K562 (cell line): Measurements from ENCODE around the gene MCTS1. TPM values are rescaled to one million over a fixed set of nuclear protein-coding genes. Genes with fewer than 3 reads are reported as not detected.

Experiments
- AFF4 ChIP-seq: sonication (generic); formaldehyde crosslinking; IDR thresholded peaks from 2 replicates; pipeline ENCODE4 v1.8.0; 2023; ENCODE audit warnings: mild to moderate bottlenecking, missing genetic modification reagents
- CGGBP1 ChIP-seq: fragments of 250-450 bp; sonication (Bioruptor Pico); IDR thresholded peaks from 2 replicates; pipeline ENCODE4 v1.9.0; 2021; ENCODE audit warnings: mild to moderate bottlenecking
- CHD4 ChIP-seq: fragments of 200-600 bp; sonication (generic); IDR thresholded peaks from 3 replicates; pipeline ENCODE4 v1.6.1; 2012; ENCODE audit warnings: low read depth, mild to moderate bottlenecking, mixed read lengths, low read length, inconsistent platforms; ENCODE audit not compliant: insufficient read depth, insufficient replicate concordance, poor library complexity, severe bottlenecking
- HDAC3 ChIP-seq: fragments of 450-650 bp; IDR thresholded peaks from 2 replicates; pipeline ENCODE4 v1.6.1; 2018; ENCODE audit warnings: borderline replicate concordance, mild to moderate bottlenecking, moderate library complexity; ENCODE audit not compliant: partially characterized antibody
- HDGF ChIP-seq: fragments of 450-650 bp; IDR thresholded peaks from 2 replicates; pipeline ENCODE4 v1.6.1; 2016
- LEF1 ChIP-seq: fragments of 450-650 bp; IDR thresholded peaks from 2 replicates; pipeline ENCODE4 v1.6.1; 2016; ENCODE audit warnings: mild to moderate bottlenecking
- NBN ChIP-seq: fragments of 450-650 bp; IDR thresholded peaks from 2 replicates; pipeline ENCODE4 v1.6.1; 2016; ENCODE audit warnings: low read depth, mild to moderate bottlenecking
- NRF1 ChIP-seq, 2 experiments: fragments of 450-650 bp; IDR thresholded peaks in 1 of 2; conservative IDR thresholded peaks in 1 of 2; 2 replicates each; pipeline ENCODE4 v1.6.1; 2014; ENCODE audit warnings: mild to moderate bottlenecking in 2 of 2
- NUFIP1 ChIP-seq: fragments of 450-650 bp; IDR thresholded peaks from 2 replicates; pipeline ENCODE4 v1.6.1; 2018; ENCODE audit not compliant: partially characterized antibody
- PHF8 ChIP-seq: fragments of 200-600 bp; sonication (generic); IDR thresholded peaks from 2 replicates; pipeline ENCODE4 v1.6.1; 2012; ENCODE audit warnings: mixed run types, mild to moderate bottlenecking, inconsistent platforms, low read length, moderate library complexity, borderline replicate concordance
- PRPF4 ChIP-seq: fragments of 200-400 bp; formaldehyde crosslinking; IDR thresholded peaks from one replicate; pipeline ENCODE4 v1.6.1; 2017; ENCODE audit warnings: low read length, low read depth, mild to moderate bottlenecking; ENCODE audit not compliant: insufficient read depth, poor library complexity, severe bottlenecking
- PTTG1 ChIP-seq: fragments of 450-650 bp; IDR thresholded peaks from 2 replicates; pipeline ENCODE4 v1.6.1; 2016; ENCODE audit warnings: low read depth, mild to moderate bottlenecking, missing genetic modification characterization, missing compliant biosample characterization
- PYGO2 ChIP-seq: fragments of 450-650 bp; IDR thresholded peaks from 2 replicates; pipeline ENCODE4 v1.6.1; 2016; ENCODE audit warnings: mild to moderate bottlenecking, missing genetic modification characterization, moderate library complexity, missing compliant biosample characterization
- RBFOX2 ChIP-seq: fragments of 200-400 bp; formaldehyde crosslinking; IDR thresholded peaks from 2 replicates; pipeline ENCODE4 v1.6.1; 2017; ENCODE audit warnings: low read depth, mild to moderate bottlenecking, low read length, moderate library complexity
- SREBF1 ChIP-seq: fragments of 150-350 bp; IDR thresholded peaks from 2 replicates; pipeline ENCODE4 v1.6.1; 2014; ENCODE audit warnings: antibody characterized with exemption, low read depth, low read length, borderline replicate concordance
- SREBF2 ChIP-seq: sonication (generic); formaldehyde crosslinking; IDR thresholded peaks from 2 replicates; pipeline ENCODE4 v1.4.0; 2020; ENCODE audit warnings: mild to moderate bottlenecking, missing genetic modification reagents
- STAG1 ChIP-seq: sonication (generic); formaldehyde crosslinking; IDR thresholded peaks from 2 replicates; pipeline ENCODE4 v1.5.0; 2020; ENCODE audit warnings: missing genetic modification reagents, borderline replicate concordance
- ZFX ChIP-seq: sonication (generic); formaldehyde crosslinking; IDR thresholded peaks from 2 replicates; pipeline ENCODE4 v1.8.0; 2022; ENCODE audit warnings: mild to moderate bottlenecking, missing genetic modification reagents, moderate library complexity
- ZKSCAN3 ChIP-seq: fragments of 250-450 bp; sonication (Bioruptor Pico); IDR thresholded peaks from 2 replicates; pipeline ENCODE4 v1.4.0; 2020
- ZNF146 ChIP-seq: IDR thresholded peaks from one replicate; pipeline ENCODE4 v1.6.1; 2018; ENCODE audit warnings: missing compliant biosample characterization; ENCODE audit not compliant: unreplicated experiment
- ZNF655 ChIP-seq: fragments of 250-450 bp; sonication (Bioruptor Pico); IDR thresholded peaks from 2 replicates; pipeline ENCODE4 v1.5.0; 2021
- polyA plus RNA-seq, 8 experiments: library from polyadenylated mRNA; depleted of rRNA in 4 of 8; stranded (reverse) in 5 of 8; unstranded in 3 of 8; fragments of >200 nt; fragmentation: Nextera tagmentation in 2 of 8; fragmentation: Illumina TruSeq in 1 of 8; extraction: Ambion mirVana in 2 of 8; extraction: Trizol in 1 of 8; gene quantifications; 2 replicates each; pipeline versions ENCODE4 v1.2.1 to v1.2.3, GENCODE V29; 2011 to 2014; ENCODE audit warnings: inconsistent platforms in 1 of 8, missing spikeins in 1 of 8
- total RNA-seq, 7 experiments: library from RNA; depleted of rRNA in 6 of 7; stranded (reverse); fragments of >200 nt in 6 of 7; fragmentation: Illumina TruSeq in 2 of 7; extraction: Trizol in 2 of 7; gene quantifications; 2 replicates each; pipeline versions ENCODE4 v1.2.1 to v1.2.3, GENCODE V29; 2011 to 2021; ENCODE audit warnings: low replicate concordance in 1 of 7
- TF ChIP-seq, protein P1 (sequence below), 3 experiments: fragments of 200-800 bp in 1 of 3; sonication (Bioruptor generic) in 1 of 3; sonication (generic) in 1 of 3; formaldehyde crosslinking in 1 of 3; IDR thresholded peaks; 2 replicates each; pipeline versions ENCODE4 v1.6.1 to v1.8.0; 2016 to 2022; ENCODE audit warnings: mild to moderate bottlenecking in 2 of 3, missing compliant biosample characterization in 2 of 3, missing genetic modification characterization in 2 of 3, missing genetic modification reagents in 1 of 3

MCTS1 gene
- total and polyA plus RNA-seq, 9 of the 15 experiments (the other 6 are each of a cell fraction or from before 2014, with no cell fraction given), result 65.3 to 300 (median 152) TPM

DNA sequence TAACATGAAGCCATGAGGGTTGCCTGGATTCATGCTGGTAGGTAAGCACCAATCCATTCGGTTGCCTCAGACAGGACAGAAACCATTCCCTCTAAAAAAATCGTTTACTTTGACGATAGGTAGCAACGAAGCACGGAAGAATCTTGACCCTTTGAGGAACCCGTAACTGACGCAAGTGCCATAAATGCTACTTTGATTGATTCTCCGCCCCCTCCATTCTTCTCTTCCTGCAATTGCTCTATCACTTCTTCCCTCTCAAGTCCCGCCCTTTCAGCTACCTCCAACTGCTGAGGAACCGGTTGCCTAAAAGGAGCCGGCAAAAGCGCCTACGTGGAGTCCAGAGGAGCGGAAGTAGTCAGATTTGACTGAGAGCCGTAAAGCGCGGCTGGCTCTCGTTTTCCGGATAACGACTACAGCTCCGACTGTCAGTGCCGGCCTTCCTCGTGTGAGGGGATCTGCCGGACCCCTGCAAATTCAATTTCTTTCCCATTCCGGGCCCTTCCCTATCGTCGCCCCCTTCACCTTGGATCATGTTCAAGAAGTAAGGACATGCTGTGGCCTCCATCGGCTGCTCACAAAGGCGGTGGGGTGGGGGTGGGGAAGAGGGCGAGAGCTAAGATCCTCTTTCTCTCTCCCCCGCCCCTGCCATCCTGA, at the start of gene MCTS1 (continued):
- TF ChIP-seq ZNF146 (CRISPR knock-in tag) (no peak), LEF1 (no peak), STAG1 (CRISPR knock-in tag) (no peak), PYGO2 (tag) (no peak), RBFOX2 (peak; percentile 79), NUFIP1 (no peak), ZFX (peak; percentile 55; the same call in 1 of the 2 replicates), ZNF655 (CRISPR knock-in tag) (no peak), PTTG1 (tag) (no peak), PHF8 (peak; percentile 68; the same call in 1 of the 2 replicates), NBN (peak; percentile 43; the same call in 1 of the 2 replicates), PRPF4 (no peak), HDGF (no peak), HDAC3 (no peak), SREBF1 (no peak), CHD4 (no peak), NRF1 (conservative IDR thresholded peaks at IDR 0.05 in 1 of 2, IDR thresholded peaks at IDR 0.05 in 1 of 2) (peak; percentile 30 to 36; a peak in 2 of 4 replicates), AFF4 (CRISPR knock-in tag) (no peak), SREBF2 (CRISPR knock-in tag) (no peak), ZKSCAN3 (CRISPR knock-in tag) (no peak), CGGBP1 (no peak)
- TF ChIP-seq, protein P1, sequence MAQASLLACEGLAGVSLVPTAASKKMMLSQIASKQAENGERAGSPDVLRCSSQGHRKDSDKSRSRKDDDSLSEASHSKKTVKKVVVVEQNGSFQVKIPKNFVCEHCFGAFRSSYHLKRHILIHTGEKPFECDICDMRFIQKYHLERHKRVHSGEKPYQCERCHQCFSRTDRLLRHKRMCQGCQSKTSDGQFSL (CRISPR knock-in tag; IDR thresholded peaks at IDR 0.05), result no peak
- TF ChIP-seq, protein P1 (tag; IDR thresholded peaks at IDR 0.05), result no peak
